ENCODE results near the gene SORCS2. TPM values are rescaled to one million over a fixed set of nuclear protein-coding genes. Genes with fewer than 3 reads are reported as not detected.

SORCS2 gene
- total RNA-seq, 6 donors from 2014 or later, result 2.2 to 28.3 (median 7.2) TPM

DNA sequence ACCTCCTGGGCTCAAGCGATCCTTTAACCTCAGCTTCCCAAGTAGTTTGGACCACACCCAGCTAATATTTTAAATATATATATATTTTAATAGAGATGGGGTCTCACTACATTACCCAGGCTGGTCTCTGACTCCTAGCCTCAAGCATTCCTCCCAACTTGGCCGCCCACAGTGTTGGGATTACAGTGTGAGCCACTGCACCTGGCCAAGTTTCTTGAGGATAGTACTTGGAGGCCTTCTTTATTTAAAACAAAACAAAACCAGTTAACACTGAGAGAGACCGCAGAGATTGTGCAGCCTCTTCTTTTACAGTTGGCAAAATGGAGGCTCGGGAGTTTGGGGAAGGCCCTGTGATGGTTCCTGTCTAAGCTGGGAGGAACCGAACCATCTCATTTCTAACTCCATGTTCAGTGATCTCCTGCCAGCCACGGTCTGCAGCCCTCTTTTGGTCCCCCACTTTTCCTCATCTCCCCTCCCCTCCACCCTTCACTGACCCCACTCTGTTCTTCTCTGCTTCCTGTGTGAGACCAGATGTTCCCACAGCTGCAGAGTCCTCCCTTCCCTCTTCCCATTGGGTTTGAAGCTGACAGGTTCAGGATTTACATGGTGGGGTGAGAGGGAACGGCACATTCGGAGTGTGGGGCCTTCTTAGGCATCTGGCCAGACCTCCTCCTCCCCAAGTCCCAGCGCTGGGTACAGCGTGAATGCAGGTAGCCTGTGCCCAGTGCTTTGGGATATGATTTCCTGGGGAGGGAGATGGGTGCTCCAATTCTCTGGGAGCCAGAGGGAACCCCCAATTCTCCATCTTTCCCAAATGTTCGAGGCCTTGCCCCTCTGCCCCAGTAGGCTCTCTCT, 1.4 kb upstream of the SORCS2 start:
- TF ChIP-seq EP300 (IDR thresholded peaks at IDR 0.05), result no peak
- no peak for TF ChIP-seq POLR2A (IDR thresholded peaks at IDR 0.05)
- TF ChIP-seq, protein P1, sequence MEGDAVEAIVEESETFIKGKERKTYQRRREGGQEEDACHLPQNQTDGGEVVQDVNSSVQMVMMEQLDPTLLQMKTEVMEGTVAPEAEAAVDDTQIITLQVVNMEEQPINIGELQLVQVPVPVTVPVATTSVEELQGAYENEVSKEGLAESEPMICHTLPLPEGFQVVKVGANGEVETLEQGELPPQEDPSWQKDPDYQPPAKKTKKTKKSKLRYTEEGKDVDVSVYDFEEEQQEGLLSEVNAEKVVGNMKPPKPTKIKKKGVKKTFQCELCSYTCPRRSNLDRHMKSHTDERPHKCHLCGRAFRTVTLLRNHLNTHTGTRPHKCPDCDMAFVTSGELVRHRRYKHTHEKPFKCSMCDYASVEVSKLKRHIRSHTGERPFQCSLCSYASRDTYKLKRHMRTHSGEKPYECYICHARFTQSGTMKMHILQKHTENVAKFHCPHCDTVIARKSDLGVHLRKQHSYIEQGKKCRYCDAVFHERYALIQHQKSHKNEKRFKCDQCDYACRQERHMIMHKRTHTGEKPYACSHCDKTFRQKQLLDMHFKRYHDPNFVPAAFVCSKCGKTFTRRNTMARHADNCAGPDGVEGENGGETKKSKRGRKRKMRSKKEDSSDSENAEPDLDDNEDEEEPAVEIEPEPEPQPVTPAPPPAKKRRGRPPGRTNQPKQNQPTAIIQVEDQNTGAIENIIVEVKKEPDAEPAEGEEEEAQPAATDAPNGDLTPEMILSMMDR (IDR thresholded peaks at IDR 0.05), result no peak
- TF ChIP-seq POLR2AphosphoS5 (IDR thresholded peaks at IDR 0.05), result no peak
- no peak overlapping the region for H3K27ac ChIP-seq
- ATAC-seq (ENCODE audit: low FRiP score in 2 of 2) (no peak), DNase-seq (no peak)
- H3K36me3 ChIP-seq, result no peaks in the 10 kb centered on the region
- 82 to 88% methylated on average over 10 to 11 of the region's 11 CpGs for WGBS, 2 donors
- H3K9me3 ChIP-seq, result no peaks in the 10 kb centered on the region
- peaks cover 9 to 28% (median 19%) of the 10 kb centered on the region in 4 donors for H3K4me1 ChIP-seq
- peaks cover 0 to 24% (median 5%) of the 10 kb centered on the region in 4 donors for H3K27me3 ChIP-seq
- no peak overlapping the region for H3K4me3 ChIP-seq

- Histone ChIP-seq H3K4me3 (no peak overlapping the region), H3K4me1 (peaks cover 9 to 35% (median 21%) of the 10 kb centered on the region in 4 donors), H3K27ac (no peak overlapping the region), H3K27me3 (peaks cover 0 to 24% (median 5%) of the 10 kb centered on the region in 4 donors), H3K36me3 (no peaks in the 10 kb centered on the region), H3K9me3 (no peaks in the 10 kb centered on the region)
- ATAC-seq (ENCODE audit: low FRiP score in 2 of 2) (no peak), DNase-seq (peak in 1 of 2 donors; percentile 77)
- 59 to 70% methylated on average over 8 to 18 of the region's 22 CpGs for WGBS, 2 donors
- no peak for TF ChIP-seq POLR2AphosphoS5 (IDR thresholded peaks at IDR 0.05)
- TF ChIP-seq POLR2A (IDR thresholded peaks at IDR 0.05), result no peak
Measured at GRCh38 chr4:7191546-7192251, 639 bp upstream of the SORCS2 start.

DNA sequence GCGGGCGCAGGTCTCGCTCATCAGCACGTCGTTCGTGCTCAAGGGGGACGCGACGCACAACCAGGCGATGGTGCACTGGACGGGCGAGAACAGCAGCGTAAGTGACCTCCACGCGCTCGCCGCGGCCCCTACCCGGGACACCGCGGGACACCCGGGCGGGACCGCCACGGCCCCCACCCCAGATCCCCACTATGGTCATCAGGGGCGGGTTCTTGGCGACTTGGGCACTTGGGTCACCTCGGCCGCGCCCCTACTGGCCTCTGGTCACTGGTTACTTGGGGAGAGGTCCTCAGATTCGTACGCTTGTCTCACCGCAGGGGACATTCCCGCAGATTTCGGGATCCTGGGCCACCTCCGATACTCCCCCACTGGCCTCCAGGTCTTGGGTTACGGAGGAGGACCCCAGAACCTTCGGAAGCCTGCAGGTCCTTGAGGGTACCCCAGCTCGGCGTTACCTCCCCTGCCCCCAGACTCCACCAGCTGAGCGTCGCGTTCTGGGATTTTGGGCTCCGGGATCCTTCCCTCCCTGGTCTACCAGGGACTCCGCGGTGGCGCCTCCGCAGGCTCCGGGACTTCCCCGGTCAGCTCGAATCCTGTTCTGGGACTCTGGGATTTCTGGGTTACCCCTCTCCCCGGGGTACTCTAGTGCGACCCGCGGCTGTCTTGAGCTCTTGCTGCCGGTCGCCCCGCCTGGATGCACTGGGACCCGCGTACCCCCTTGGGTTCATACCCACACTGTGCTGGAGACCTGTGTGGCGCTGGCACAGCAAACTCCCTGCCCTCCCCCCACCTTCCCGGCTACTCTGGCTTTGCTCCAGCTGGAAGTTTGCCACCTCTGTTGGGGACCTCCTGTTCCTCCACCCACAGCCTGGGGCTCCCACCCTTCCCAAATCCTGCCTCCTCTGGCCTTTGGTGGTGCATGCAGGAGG, 956 bp downstream of the SORCS2 start:
- peak overlapping the region in 3 of 4 donors; percentile 46 to 47 (median 46) for H3K4me3 ChIP-seq
- peaks cover 9 to 38% (median 21%) of the 10 kb centered on the region in 4 donors for H3K4me1 ChIP-seq
- WGBS, 2 donors, result 0 to 2% methylated on average over 1 to 45 of the region's 62 CpGs
- peak in 1 of 2 donors; percentile 86 for DNase-seq
- H3K27ac ChIP-seq, result peak overlapping the region in 1 of 4 donors; percentile 11
- H3K27me3 ChIP-seq, result peaks cover 0 to 24% (median 4%) of the 10 kb centered on the region in 4 donors
- no peaks in the 10 kb centered on the region for H3K36me3 ChIP-seq
- H3K9me3 ChIP-seq, result no peaks in the 10 kb centered on the region
- TF ChIP-seq POLR2A (IDR thresholded peaks at IDR 0.05), result no peak
- TF ChIP-seq, protein P1 (IDR thresholded peaks at IDR 0.05), result no peak
- TF ChIP-seq POLR2AphosphoS5 (IDR thresholded peaks at IDR 0.05), result no peak
- no peak for TF ChIP-seq EP300 (IDR thresholded peaks at IDR 0.05)
- ATAC-seq (ENCODE audit: low FRiP score in 2 of 2), result peak in 1 of 2 donors; percentile 9

GRCh38 chr4:7194251-7195140, 2.2 kb downstream of the SORCS2 start:
- peak; percentile 31 to 81 for ATAC-seq (ENCODE audit: low FRiP score in 2 of 2)
- Histone ChIP-seq H3K27ac (no peak overlapping the region), H3K4me1 (peaks cover 9 to 41% (median 25%) of the 10 kb centered on the region in 4 donors), H3K27me3 (peaks cover 0 to 24% (median 4%) of the 10 kb centered on the region in 4 donors), H3K4me3 (no peak overlapping the region), H3K36me3 (no peaks in the 10 kb centered on the region), H3K9me3 (no peaks in the 10 kb centered on the region)
- DNase-seq, result peak; percentile 84 to 90
- 20 to 46% methylated on average over 2 to 6 of the region's 6 CpGs for WGBS, 2 donors
- TF ChIP-seq, protein P1 (IDR thresholded peaks at IDR 0.05), result peak in 4 of 6 experiments; percentile 38 to 74 (median 56)
- TF ChIP-seq EP300 (IDR thresholded peaks at IDR 0.05), result no peak
